Body of pancreas (tissue), 4 donors: Measurements from ENCODE around the gene GNG12. TPM values are rescaled to one million over a fixed set of nuclear protein-coding genes. Genes with fewer than 3 reads are reported as not detected.

Source experiments
- ATAC-seq: fragments of 150-250 bp; one replicate; pipeline ENCODE4 v1.9.1; 2016
- DNase-seq, 4 donors: peaks; one replicate each; pipeline ENCODE4 v3.0.0-alpha.2; 2019
- H3K27ac ChIP-seq, 4 donors: fragments of 200-600 bp; sonication (generic); 1 replicate in 3 of 4; 2 replicates in 1 of 4; pipeline versions ENCODE4 v1.5.1 to v1.6.1; 2016 to 2019; ENCODE audit warnings: mild to moderate bottlenecking in 1 of 4, mixed read lengths in 1 of 4, moderate library complexity in 1 of 4
- H3K27me3 ChIP-seq, 2 donors: fragments of 200-600 bp; sonication (generic); one replicate each; pipeline ENCODE4 v1.6.0; 2016; ENCODE audit warnings: mild to moderate bottlenecking in 1 of 2
- H3K36me3 ChIP-seq, 2 donors: fragments of 200-600 bp; sonication (generic); replicated peaks in 1 of 2; 2 replicates each; pipeline ENCODE4 v1.5.1; 2016; ENCODE audit warnings: low read depth in 2 of 2; ENCODE audit not compliant: insufficient read depth in 1 of 2
- H3K4me1 ChIP-seq: fragments of 200-600 bp; sonication (generic); one replicate; pipeline ENCODE4 v1.6.0; 2016
- H3K4me3 ChIP-seq, 2 donors: fragments of 200-600 bp; sonication (generic); 1 replicate in 1 of 2; 2 replicates in 1 of 2; pipeline ENCODE4 v1.5.1; 2016 to 2019
- H3K9me3 ChIP-seq, 3 donors: fragments of 200-600 bp; sonication (generic); 1 replicate in 2 of 3; 2 replicates in 1 of 3; pipeline ENCODE4 v1.5.1; 2016
- POLR2A ChIP-seq, 3 donors: fragments of 450-650 bp; IDR thresholded peaks; one replicate each; pipeline ENCODE4 v1.6.1; 2016; ENCODE audit warnings: antibody characterized with exemption in 3 of 3, mild to moderate bottlenecking in 2 of 3
- WGBS, 2 donors: methylation state at CpG; one replicate each; pipeline ENCODE4 v1.1.5; 2017; 5-methylcytosine and 5-hydroxymethylcytosine counted together
- intact Hi-C: fragments of 100-400 bp; cut with DNase I; formaldehyde crosslinking; loops from one replicate; pipeline ENCODE4 v1.15.1; 2023
- total RNA-seq, 2 donors: library from RNA; depleted of rRNA; stranded (reverse); fragments of >200 nt; gene quantifications; one replicate each; pipeline ENCODE4 v1.1.0, GENCODE V29; 2016
- TF ChIP-seq, protein P1 (sequence below), 7 experiments: fragments of 450-650 bp in 4 of 7; fragments of 200-600 bp in 3 of 7; sonication (generic) in 3 of 7; IDR thresholded peaks; one replicate each; pipeline ENCODE4 v1.5.1; 2016 to 2019; ENCODE audit warnings: antibody characterized with exemption in 7 of 7

GNG12 gene
- total RNA-seq, 2 donors from 2014 or later: 26.4 to 42.3 TPM

DNA sequence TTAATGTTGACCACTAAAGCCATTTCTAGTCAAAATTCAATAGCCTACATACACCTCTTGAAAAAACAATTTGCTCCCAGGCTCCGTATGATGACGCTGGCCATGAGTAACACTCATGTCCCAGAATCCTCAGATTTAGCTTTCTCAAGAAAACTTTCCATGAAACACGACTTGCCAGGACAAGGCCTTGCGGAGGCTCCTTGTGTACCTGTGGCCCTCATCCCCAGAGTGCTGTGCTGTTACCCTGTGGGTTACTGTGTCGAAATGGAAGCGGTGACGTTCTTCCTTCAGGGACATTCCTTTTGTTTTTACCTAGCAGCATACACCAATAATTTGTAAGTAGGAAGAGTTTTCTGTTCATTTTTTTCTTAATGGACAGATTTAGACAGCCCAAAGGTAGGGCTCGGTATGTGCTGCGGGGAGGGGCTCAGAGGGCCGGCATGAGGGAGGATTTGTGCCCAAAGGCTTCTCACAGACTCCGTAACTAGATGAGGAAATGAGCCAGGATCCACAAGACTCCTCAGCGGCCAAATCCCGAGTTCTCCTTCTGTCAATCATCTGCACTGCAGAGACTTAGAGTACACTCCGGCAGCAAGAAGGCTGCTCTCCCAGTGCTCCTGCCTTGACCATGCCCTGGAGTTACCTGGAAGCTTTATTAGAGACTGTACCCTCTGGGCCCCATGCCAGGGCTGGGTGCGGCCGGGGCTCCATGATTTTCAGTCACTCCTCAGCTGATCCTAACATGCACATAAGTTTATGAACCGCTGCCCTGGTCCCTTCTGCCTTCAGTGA, 17.8 kb downstream of the GNG12 start:
- H3K4me3 ChIP-seq: no peak overlapping the region
- H3K36me3 ChIP-seq: no peaks in the 10 kb centered on the region
- peaks cover 37% of the 10 kb centered on the region for H3K4me1 ChIP-seq
- DNase-seq (no peak), ATAC-seq (no peak)
- H3K27me3 ChIP-seq: no peaks in the 10 kb centered on the region
- WGBS, 2 donors: 83 to 89% methylated on average over 17 of the region's 17 CpGs
- peak overlapping the region in 3 of 4 donors; percentile 61 to 81 (median 78) for H3K27ac ChIP-seq
- no peak for TF ChIP-seq POLR2A (IDR thresholded peaks at IDR 0.05)
- TF ChIP-seq, protein P1, sequence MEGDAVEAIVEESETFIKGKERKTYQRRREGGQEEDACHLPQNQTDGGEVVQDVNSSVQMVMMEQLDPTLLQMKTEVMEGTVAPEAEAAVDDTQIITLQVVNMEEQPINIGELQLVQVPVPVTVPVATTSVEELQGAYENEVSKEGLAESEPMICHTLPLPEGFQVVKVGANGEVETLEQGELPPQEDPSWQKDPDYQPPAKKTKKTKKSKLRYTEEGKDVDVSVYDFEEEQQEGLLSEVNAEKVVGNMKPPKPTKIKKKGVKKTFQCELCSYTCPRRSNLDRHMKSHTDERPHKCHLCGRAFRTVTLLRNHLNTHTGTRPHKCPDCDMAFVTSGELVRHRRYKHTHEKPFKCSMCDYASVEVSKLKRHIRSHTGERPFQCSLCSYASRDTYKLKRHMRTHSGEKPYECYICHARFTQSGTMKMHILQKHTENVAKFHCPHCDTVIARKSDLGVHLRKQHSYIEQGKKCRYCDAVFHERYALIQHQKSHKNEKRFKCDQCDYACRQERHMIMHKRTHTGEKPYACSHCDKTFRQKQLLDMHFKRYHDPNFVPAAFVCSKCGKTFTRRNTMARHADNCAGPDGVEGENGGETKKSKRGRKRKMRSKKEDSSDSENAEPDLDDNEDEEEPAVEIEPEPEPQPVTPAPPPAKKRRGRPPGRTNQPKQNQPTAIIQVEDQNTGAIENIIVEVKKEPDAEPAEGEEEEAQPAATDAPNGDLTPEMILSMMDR (IDR thresholded peaks at IDR 0.05): no peak
- intact Hi-C loops: no loop called here
- no peaks in the 10 kb centered on the region for H3K9me3 ChIP-seq

DNA sequence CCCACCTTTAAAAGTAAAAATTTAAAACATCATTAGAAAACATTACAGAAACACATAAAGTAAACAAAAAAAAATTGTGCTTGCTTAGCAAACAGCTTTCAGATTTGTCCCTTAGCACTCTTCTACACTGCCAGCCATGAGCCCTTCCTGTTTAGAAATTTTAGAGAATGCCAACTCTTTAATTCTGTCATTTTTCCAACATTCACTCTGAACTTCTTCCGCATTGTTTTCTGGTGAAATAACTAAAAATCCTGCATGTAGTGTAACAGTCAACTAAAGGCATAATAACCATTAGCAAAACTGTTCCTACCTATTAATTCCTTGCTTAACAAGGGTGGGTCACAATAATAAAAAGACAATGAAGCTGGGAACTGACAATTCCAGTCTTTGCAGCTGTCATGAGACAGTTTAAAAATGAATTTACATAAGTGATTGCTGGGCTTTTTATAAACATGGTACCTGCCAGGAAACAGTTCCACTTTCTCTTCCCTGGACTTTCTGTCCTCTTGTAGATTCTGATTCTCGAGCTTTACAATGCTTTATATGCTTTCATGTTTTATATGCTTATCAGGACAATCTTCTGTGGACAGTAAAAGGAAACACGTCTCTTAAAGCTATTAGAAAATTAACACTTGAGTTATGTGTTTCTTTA, 19.0 kb downstream of the GNG12 start:
- no peaks in the 10 kb centered on the region for H3K27me3 ChIP-seq
- ATAC-seq (peak; percentile 87), DNase-seq (no peak)
- peak overlapping the region; percentile 25 to 81 (median 70) for H3K27ac ChIP-seq
- intact Hi-C loops: no loop called here
- no peak for TF ChIP-seq POLR2A (IDR thresholded peaks at IDR 0.05)
- TF ChIP-seq, protein P1 (IDR thresholded peaks at IDR 0.05): no peak
- no peaks in the 10 kb centered on the region for H3K9me3 ChIP-seq
- H3K36me3 ChIP-seq: no peaks in the 10 kb centered on the region
- no peak overlapping the region for H3K4me3 ChIP-seq
- peaks cover 37% of the 10 kb centered on the region for H3K4me1 ChIP-seq
- WGBS, 2 donors: 17 to 20% methylated on average over 3 of the region's 3 CpGs

DNA sequence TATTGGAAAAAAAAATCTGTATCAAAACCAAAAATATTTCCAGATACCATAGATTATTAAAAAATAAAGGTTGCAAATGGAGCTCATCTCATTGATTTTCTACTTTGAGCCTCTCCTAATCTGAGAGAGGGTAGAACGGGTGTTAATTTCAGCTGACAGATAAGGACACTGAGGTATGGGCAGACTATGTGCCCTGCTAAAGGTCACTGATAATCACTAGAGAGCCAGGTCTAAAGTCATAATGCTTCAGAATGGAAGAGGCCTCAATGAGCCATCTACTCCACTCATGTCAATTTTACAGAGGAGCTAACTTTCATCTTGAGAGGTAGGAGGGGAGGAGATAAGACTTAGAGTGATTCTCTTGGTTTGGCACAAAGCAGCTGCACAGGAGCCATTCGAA, 21.0 kb downstream of the GNG12 start:
- H3K9me3 ChIP-seq: no peaks in the 10 kb centered on the region
- DNase-seq (no peak), ATAC-seq (no peak)
- TF ChIP-seq POLR2A (IDR thresholded peaks at IDR 0.05): no peak
- TF ChIP-seq, protein P1 (IDR thresholded peaks at IDR 0.05): no peak
- H3K27ac ChIP-seq: peak overlapping the region in 2 of 4 donors; percentile 5 to 81
- WGBS, 2 donors: 53 to 56% methylated on average over 2 of the region's 2 CpGs
- H3K36me3 ChIP-seq: no peaks in the 10 kb centered on the region
- no peak overlapping the region for H3K4me3 ChIP-seq
- H3K27me3 ChIP-seq: no peaks in the 10 kb centered on the region
- intact Hi-C loops: no loop called here
- H3K4me1 ChIP-seq: peaks cover 32% of the 10 kb centered on the region

DNA sequence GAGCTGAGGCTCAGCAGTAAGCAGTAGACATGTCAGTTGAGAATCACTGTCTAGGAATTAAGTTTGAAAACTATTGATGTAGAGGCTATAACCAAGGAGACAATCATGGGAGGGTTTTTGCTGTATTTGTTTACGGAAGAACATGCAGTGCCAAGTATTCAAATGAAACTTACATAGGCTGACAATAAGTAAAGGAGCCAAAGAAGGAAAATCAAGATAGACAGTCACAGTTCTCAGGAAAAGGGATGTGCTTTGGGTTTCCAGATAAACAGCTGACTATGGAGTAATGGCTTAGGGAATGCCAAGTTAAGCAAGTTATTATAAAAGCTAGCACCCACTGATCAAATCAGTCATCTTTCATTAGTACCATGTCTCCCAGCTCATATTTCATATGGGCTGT, 21.5 kb downstream of the GNG12 start:
- intact Hi-C loops: no loop called here
- ATAC-seq (no peak), DNase-seq (no peak)
- peak overlapping the region in 1 of 4 donors; percentile 5 for H3K27ac ChIP-seq
- WGBS, 2 donors: 83 to 85% methylated on average over 1 of the region's 1 CpG
- no peaks in the 10 kb centered on the region for H3K9me3 ChIP-seq
- no peak overlapping the region for H3K4me3 ChIP-seq
- H3K27me3 ChIP-seq: no peaks in the 10 kb centered on the region
- peaks cover 32% of the 10 kb centered on the region for H3K4me1 ChIP-seq
- TF ChIP-seq, protein P1 (IDR thresholded peaks at IDR 0.05): no peak
- TF ChIP-seq POLR2A (IDR thresholded peaks at IDR 0.05): no peak
- H3K36me3 ChIP-seq: no peaks in the 10 kb centered on the region
